ENCODE results near the gene LRP1.

LRP1 gene

DNA sequence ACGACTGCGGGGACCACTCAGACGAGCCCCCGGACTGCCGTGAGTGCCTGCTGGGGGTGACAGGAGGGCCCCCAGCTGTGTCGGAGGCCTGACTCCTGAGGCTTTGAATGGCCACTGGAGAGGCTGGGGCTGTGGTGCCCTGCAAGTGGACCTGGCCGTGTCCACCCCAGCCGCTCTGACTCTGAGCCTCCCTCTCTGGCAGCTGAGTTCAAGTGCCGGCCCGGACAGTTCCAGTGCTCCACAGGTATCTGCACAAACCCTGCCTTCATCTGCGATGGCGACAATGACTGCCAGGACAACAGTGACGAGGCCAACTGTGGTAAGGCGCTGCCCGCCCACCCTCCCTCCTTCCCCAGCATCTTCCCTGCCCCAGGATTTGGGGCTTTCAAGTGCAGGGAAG lies 72.2 kb downstream of the LRP1 start:
- Histone ChIP-seq H3K27me3 (replicated peaks; ENCODE audit: control insufficient read depth, insufficient read depth, low read length, poor library complexity, severe bottlenecking) (no peaks in the 10 kb centered on the region), H3K9me3 (ENCODE audit: control insufficient read depth, low read length) (no peaks in the 10 kb centered on the region), H3K4me3 (ENCODE audit: insufficient read depth, low read depth, low read length, poor library complexity, severe bottlenecking) (no peak overlapping the region), H3K36me3 (ENCODE audit: control insufficient read depth, insufficient read depth, low read length) (no peaks in the 10 kb centered on the region), H3K4me1 (ENCODE audit: control insufficient read depth, insufficient read depth, low read length, poor library complexity, severe bottlenecking) (no peaks in the 10 kb centered on the region), H3K27ac (ENCODE audit: insufficient read depth, low read length, poor library complexity, severe bottlenecking) (no peak overlapping the region)
- no peak for DNase-seq

DNA sequence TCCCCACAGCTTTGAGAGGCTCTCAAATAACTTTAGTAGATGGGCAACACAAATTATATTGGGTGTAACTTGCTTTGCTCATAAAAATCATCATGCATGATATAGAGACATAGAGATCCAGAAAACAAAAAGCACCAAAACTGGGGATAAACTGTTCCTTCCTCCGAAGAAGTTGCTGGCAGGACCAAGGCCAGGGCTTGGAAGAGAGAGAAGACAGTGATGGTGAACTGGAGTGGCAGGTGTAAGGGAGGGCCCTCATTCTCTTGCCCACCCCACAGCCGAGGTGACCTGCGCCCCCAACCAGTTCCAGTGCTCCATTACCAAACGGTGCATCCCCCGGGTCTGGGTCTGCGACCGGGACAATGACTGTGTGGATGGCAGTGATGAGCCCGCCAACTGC lies 72.9 kb downstream of the LRP1 start:
- H3K27ac ChIP-seq (ENCODE audit: insufficient read depth, low read length, poor library complexity, severe bottlenecking): no peak overlapping the region
- no peaks in the 10 kb centered on the region for H3K27me3 ChIP-seq (replicated peaks; ENCODE audit: control insufficient read depth, insufficient read depth, low read length, poor library complexity, severe bottlenecking)
- no peak for DNase-seq
- no peaks in the 10 kb centered on the region for H3K36me3 ChIP-seq (ENCODE audit: control insufficient read depth, insufficient read depth, low read length)
- no peak overlapping the region for H3K4me3 ChIP-seq (ENCODE audit: insufficient read depth, low read depth, low read length, poor library complexity, severe bottlenecking)
- H3K9me3 ChIP-seq (ENCODE audit: control insufficient read depth, low read length): no peaks in the 10 kb centered on the region
- no peaks in the 10 kb centered on the region for H3K4me1 ChIP-seq (ENCODE audit: control insufficient read depth, insufficient read depth, low read length, poor library complexity, severe bottlenecking)

GRCh38 chr12:57201631-57202030 lies 73.3 kb downstream of the LRP1 start:
- Histone ChIP-seq H3K4me1 (ENCODE audit: control insufficient read depth, insufficient read depth, low read length, poor library complexity, severe bottlenecking) (no peaks in the 10 kb centered on the region), H3K27ac (ENCODE audit: insufficient read depth, low read length, poor library complexity, severe bottlenecking) (no peak overlapping the region), H3K4me3 (ENCODE audit: insufficient read depth, low read depth, low read length, poor library complexity, severe bottlenecking) (no peak overlapping the region), H3K36me3 (ENCODE audit: control insufficient read depth, insufficient read depth, low read length) (no peaks in the 10 kb centered on the region), H3K27me3 (replicated peaks; ENCODE audit: control insufficient read depth, insufficient read depth, low read length, poor library complexity, severe bottlenecking) (no peaks in the 10 kb centered on the region), H3K9me3 (ENCODE audit: control insufficient read depth, low read length) (no peaks in the 10 kb centered on the region)
- no peak for DNase-seq

- Histone ChIP-seq H3K4me3 (ENCODE audit: insufficient read depth, low read depth, low read length, poor library complexity, severe bottlenecking) (no peak overlapping the region), H3K27me3 (replicated peaks; ENCODE audit: control insufficient read depth, insufficient read depth, low read length, poor library complexity, severe bottlenecking) (no peaks in the 10 kb centered on the region), H3K27ac (ENCODE audit: insufficient read depth, low read length, poor library complexity, severe bottlenecking) (no peak overlapping the region), H3K9me3 (ENCODE audit: control insufficient read depth, low read length) (no peaks in the 10 kb centered on the region), H3K4me1 (ENCODE audit: control insufficient read depth, insufficient read depth, low read length, poor library complexity, severe bottlenecking) (no peaks in the 10 kb centered on the region), H3K36me3 (ENCODE audit: control insufficient read depth, insufficient read depth, low read length) (no peaks in the 10 kb centered on the region)
- no peak for DNase-seq
Measured at GRCh38 chr12:57202321-57202720, 74.0 kb downstream of the LRP1 start.

GRCh38 chr12:57203201-57203600 lies 74.9 kb downstream of the LRP1 start:
- H3K27me3 ChIP-seq (replicated peaks; ENCODE audit: control insufficient read depth, insufficient read depth, low read length, poor library complexity, severe bottlenecking): no peaks in the 10 kb centered on the region
- no peaks in the 10 kb centered on the region for H3K9me3 ChIP-seq (ENCODE audit: control insufficient read depth, low read length)
- no peaks in the 10 kb centered on the region for H3K4me1 ChIP-seq (ENCODE audit: control insufficient read depth, insufficient read depth, low read length, poor library complexity, severe bottlenecking)
- no peak overlapping the region for H3K27ac ChIP-seq (ENCODE audit: insufficient read depth, low read length, poor library complexity, severe bottlenecking)
- no peak for DNase-seq
- H3K36me3 ChIP-seq (ENCODE audit: control insufficient read depth, insufficient read depth, low read length): no peaks in the 10 kb centered on the region
- no peak overlapping the region for H3K4me3 ChIP-seq (ENCODE audit: insufficient read depth, low read depth, low read length, poor library complexity, severe bottlenecking)

- Histone ChIP-seq H3K4me1 (ENCODE audit: control insufficient read depth, insufficient read depth, low read length, poor library complexity, severe bottlenecking) (no peaks in the 10 kb centered on the region), H3K36me3 (ENCODE audit: control insufficient read depth, insufficient read depth, low read length) (no peaks in the 10 kb centered on the region), H3K9me3 (ENCODE audit: control insufficient read depth, low read length) (no peaks in the 10 kb centered on the region), H3K27ac (ENCODE audit: insufficient read depth, low read length, poor library complexity, severe bottlenecking) (no peak overlapping the region), H3K27me3 (replicated peaks; ENCODE audit: control insufficient read depth, insufficient read depth, low read length, poor library complexity, severe bottlenecking) (no peaks in the 10 kb centered on the region), H3K4me3 (ENCODE audit: insufficient read depth, low read depth, low read length, poor library complexity, severe bottlenecking) (no peak overlapping the region)
- DNase-seq: no peak
Measured at GRCh38 chr12:57203791-57204190, 75.5 kb downstream of the LRP1 start.

GRCh38 chr12:57204454-57204853 lies 76.2 kb downstream of the LRP1 start:
- Histone ChIP-seq H3K4me1 (ENCODE audit: control insufficient read depth, insufficient read depth, low read length, poor library complexity, severe bottlenecking) (no peaks in the 10 kb centered on the region), H3K36me3 (ENCODE audit: control insufficient read depth, insufficient read depth, low read length) (no peaks in the 10 kb centered on the region), H3K27me3 (replicated peaks; ENCODE audit: control insufficient read depth, insufficient read depth, low read length, poor library complexity, severe bottlenecking) (no peaks in the 10 kb centered on the region), H3K27ac (ENCODE audit: insufficient read depth, low read length, poor library complexity, severe bottlenecking) (no peak overlapping the region), H3K9me3 (ENCODE audit: control insufficient read depth, low read length) (no peaks in the 10 kb centered on the region), H3K4me3 (ENCODE audit: insufficient read depth, low read depth, low read length, poor library complexity, severe bottlenecking) (no peak overlapping the region)
- DNase-seq: no peak

GRCh38 chr12:57205186-57205585 lies 76.9 kb downstream of the LRP1 start:
- H3K4me1 ChIP-seq (ENCODE audit: control insufficient read depth, insufficient read depth, low read length, poor library complexity, severe bottlenecking): no peaks in the 10 kb centered on the region
- no peaks in the 10 kb centered on the region for H3K9me3 ChIP-seq (ENCODE audit: control insufficient read depth, low read length)
- H3K4me3 ChIP-seq (ENCODE audit: insufficient read depth, low read depth, low read length, poor library complexity, severe bottlenecking): no peak overlapping the region
- no peaks in the 10 kb centered on the region for H3K27me3 ChIP-seq (replicated peaks; ENCODE audit: control insufficient read depth, insufficient read depth, low read length, poor library complexity, severe bottlenecking)
- no peak overlapping the region for H3K27ac ChIP-seq (ENCODE audit: insufficient read depth, low read length, poor library complexity, severe bottlenecking)
- H3K36me3 ChIP-seq (ENCODE audit: control insufficient read depth, insufficient read depth, low read length): no peaks in the 10 kb centered on the region
- no peak for DNase-seq

GRCh38 chr12:57205931-57206330 lies 77.6 kb downstream of the LRP1 start:
- H3K27ac ChIP-seq (ENCODE audit: insufficient read depth, low read length, poor library complexity, severe bottlenecking): no peak overlapping the region
- no peaks in the 10 kb centered on the region for H3K4me1 ChIP-seq (ENCODE audit: control insufficient read depth, insufficient read depth, low read length, poor library complexity, severe bottlenecking)
- DNase-seq: no peak
- H3K36me3 ChIP-seq (ENCODE audit: control insufficient read depth, insufficient read depth, low read length): no peaks in the 10 kb centered on the region
- no peaks in the 10 kb centered on the region for H3K27me3 ChIP-seq (replicated peaks; ENCODE audit: control insufficient read depth, insufficient read depth, low read length, poor library complexity, severe bottlenecking)
- no peaks in the 10 kb centered on the region for H3K9me3 ChIP-seq (ENCODE audit: control insufficient read depth, low read length)
- H3K4me3 ChIP-seq (ENCODE audit: insufficient read depth, low read depth, low read length, poor library complexity, severe bottlenecking): no peak overlapping the region

DNA sequence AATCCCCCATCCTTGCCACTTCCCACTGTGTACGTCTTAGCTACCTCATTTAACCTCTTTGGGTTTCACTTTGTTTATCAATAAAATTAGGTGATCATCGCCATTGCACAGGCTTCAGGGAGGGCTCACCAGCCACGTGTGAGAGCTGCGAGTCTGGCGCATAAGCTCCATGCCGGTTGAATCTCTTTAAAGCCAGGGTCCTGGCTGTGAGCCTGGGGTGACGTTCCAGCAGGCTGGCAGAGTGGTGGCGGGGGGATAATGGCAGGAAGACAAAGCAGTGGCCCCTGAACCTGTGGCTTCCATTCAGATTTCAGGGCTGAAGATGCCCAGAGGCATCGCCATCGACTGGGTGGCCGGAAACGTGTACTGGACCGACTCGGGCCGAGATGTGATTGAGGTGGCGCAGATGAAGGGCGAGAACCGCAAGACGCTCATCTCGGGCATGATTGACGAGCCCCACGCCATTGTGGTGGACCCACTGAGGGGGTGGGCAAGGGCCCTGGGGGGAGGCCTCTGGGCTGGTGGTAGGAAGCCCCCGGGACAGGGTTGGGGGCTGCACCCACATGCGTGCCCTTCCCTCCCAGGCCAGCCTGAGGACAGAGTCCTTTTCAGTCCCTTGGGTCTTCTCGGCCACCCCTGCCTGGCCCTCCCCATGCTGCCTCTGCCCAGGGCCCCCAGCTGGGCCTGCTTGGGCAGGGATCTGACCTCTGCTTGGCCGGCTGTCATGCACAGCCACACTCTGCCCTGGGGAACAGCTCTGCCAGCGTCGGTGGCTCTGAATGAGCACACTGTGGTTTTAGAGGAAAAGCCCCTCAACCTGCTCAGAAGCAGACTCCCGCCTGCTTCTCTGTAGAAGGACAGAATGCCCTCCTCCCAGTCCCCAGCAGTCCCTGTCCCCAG lies 79.7 kb downstream of the LRP1 start:
- no peaks in the 10 kb centered on the region for H3K36me3 ChIP-seq (ENCODE audit: control insufficient read depth, insufficient read depth, low read length)
- no peak for DNase-seq
- H3K4me3 ChIP-seq (ENCODE audit: insufficient read depth, low read depth, low read length, poor library complexity, severe bottlenecking): no peak overlapping the region
- peaks cover 2% of the 10 kb centered on the region for H3K4me1 ChIP-seq (ENCODE audit: control insufficient read depth, insufficient read depth, low read length, poor library complexity, severe bottlenecking)
- H3K9me3 ChIP-seq (ENCODE audit: control insufficient read depth, low read length): no peaks in the 10 kb centered on the region
- H3K27ac ChIP-seq (ENCODE audit: insufficient read depth, low read length, poor library complexity, severe bottlenecking): no peak overlapping the region
- H3K27me3 ChIP-seq (replicated peaks; ENCODE audit: control insufficient read depth, insufficient read depth, low read length, poor library complexity, severe bottlenecking): no peaks in the 10 kb centered on the region

All from effector memory CD4-positive, alpha-beta T cell (primary cell).